Prostate gland (tissue), 2 donors: Measurements from ENCODE around the gene TBC1D5. TPM values are rescaled to one million over a fixed set of nuclear protein-coding genes. Genes with fewer than 3 reads are reported as not detected.

Experiments
- DNase-seq: peaks from one replicate; pipeline ENCODE4 v3.0.0-alpha.2; 2019; ENCODE audit warnings: low spot score
- H3K27ac ChIP-seq, 2 donors: fragments of 200-600 bp; sonication (generic); 2 replicates each; pipeline ENCODE4 v1.5.1; 2017 to 2019
- H3K27me3 ChIP-seq: fragments of 200-600 bp; sonication (generic); replicated peaks from 2 replicates; pipeline ENCODE4 v1.5.1; 2019; ENCODE audit not compliant: insufficient read depth
- H3K36me3 ChIP-seq, 2 donors: fragments of 200-600 bp; sonication (generic); 1 replicate in 1 of 2; 2 replicates in 1 of 2; pipeline versions ENCODE4 v1.5.1 to v1.8.1; 2017 to 2019
- H3K4me1 ChIP-seq: fragments of 200-600 bp; sonication (generic); replicated peaks from 2 replicates; pipeline ENCODE4 v1.5.1; 2019
- H3K4me3 ChIP-seq, 2 donors: fragments of 200-600 bp; sonication (generic); 2 replicates each; pipeline ENCODE4 v1.5.1; 2017 to 2019
- H3K9me3 ChIP-seq: fragments of 200-600 bp; sonication (generic); 2 replicates; pipeline ENCODE4 v1.5.1; 2017
- CTCF ChIP-seq, 4 experiments: fragments of 200-600 bp in 2 of 4; fragments of 450-650 bp in 2 of 4; sonication (generic) in 2 of 4; IDR thresholded peaks; 1 replicate in 3 of 4; 2 replicates in 1 of 4; pipeline ENCODE4 v1.5.1; 2016 to 2019; ENCODE audit warnings: antibody characterized with exemption in 4 of 4, mild to moderate bottlenecking in 2 of 4, moderate library complexity in 2 of 4
- POLR2A ChIP-seq: fragments of 450-650 bp; IDR thresholded peaks from one replicate; pipeline ENCODE4 v1.6.1; 2016; ENCODE audit warnings: antibody characterized with exemption, mild to moderate bottlenecking
- POLR2AphosphoS5 ChIP-seq: sonication (generic); formaldehyde crosslinking; IDR thresholded peaks from one replicate; pipeline ENCODE4 v1.6.1; 2017; ENCODE audit warnings: antibody characterized with exemption
- WGBS: methylation state at CpG from one replicate; pipeline ENCODE4 v1.1.5; 2018; 5-methylcytosine and 5-hydroxymethylcytosine counted together
- intact Hi-C: fragments of 100-400 bp; cut with DNase I; formaldehyde crosslinking; loops from one replicate; pipeline ENCODE4 v1.14.2; 2022
- total RNA-seq, 2 donors: library from RNA; depleted of rRNA; stranded (reverse); fragments of >200 nt; gene quantifications; one replicate each; pipeline ENCODE4 v1.1.0, GENCODE V29; 2016

TBC1D5 gene
- total RNA-seq, 2 donors from 2014 or later = 64.8 to 99.2 TPM

- TF ChIP-seq POLR2A (no peak), POLR2AphosphoS5 (no peak), CTCF (IDR thresholded peaks at IDR 0.05) (no peak)
- Histone ChIP-seq H3K4me1 (no peaks in the 10 kb centered on the region), H3K36me3 (no peaks in the 10 kb centered on the region), H3K27me3 (no peaks in the 10 kb centered on the region), H3K4me3 (no peak overlapping the region), H3K27ac (no peak overlapping the region), H3K9me3 (no peaks in the 10 kb centered on the region)
- intact Hi-C loops = no loop called here
- WGBS = 70% methylated on average over 4 of the region's 4 CpGs
- no peak for DNase-seq
Measured at GRCh38 chr3:17372362-17373210, 369.8 kb downstream of the TBC1D5 start.

- no peak overlapping the region for H3K4me3 ChIP-seq
- no peaks in the 10 kb centered on the region for H3K27me3 ChIP-seq
- no peak for TF ChIP-seq POLR2AphosphoS5
- no peak for TF ChIP-seq CTCF (IDR thresholded peaks at IDR 0.05)
- TF ChIP-seq POLR2A = no peak
- H3K9me3 ChIP-seq = no peaks in the 10 kb centered on the region
- H3K27ac ChIP-seq = no peak overlapping the region
- no peak for DNase-seq
- WGBS = 88% methylated on average over 2 of the region's 2 CpGs
- no peaks in the 10 kb centered on the region for H3K4me1 ChIP-seq
- no peaks in the 10 kb centered on the region for H3K36me3 ChIP-seq
- intact Hi-C loops = no loop called here
Measured at GRCh38 chr3:17369973-17370372, 372.5 kb downstream of the TBC1D5 start.

- Histone ChIP-seq H3K4me3 (no peak overlapping the region), H3K9me3 (no peaks in the 10 kb centered on the region), H3K4me1 (no peaks in the 10 kb centered on the region), H3K36me3 (no peaks in the 10 kb centered on the region), H3K27ac (no peak overlapping the region), H3K27me3 (no peaks in the 10 kb centered on the region)
- no peak for DNase-seq
- TF ChIP-seq POLR2A (no peak), POLR2AphosphoS5 (no peak), CTCF (IDR thresholded peaks at IDR 0.05) (no peak)
- intact Hi-C loops = no loop called here
- 98% methylated on average over 1 of the region's 1 CpG for WGBS
Measured at GRCh38 chr3:17367171-17367570, 375.3 kb downstream of the TBC1D5 start.

- intact Hi-C loops = no loop called here
- Histone ChIP-seq H3K27me3 (no peaks in the 10 kb centered on the region), H3K27ac (no peak overlapping the region), H3K36me3 (no peaks in the 10 kb centered on the region), H3K4me1 (no peaks in the 10 kb centered on the region), H3K4me3 (no peak overlapping the region), H3K9me3 (no peaks in the 10 kb centered on the region)
- TF ChIP-seq POLR2AphosphoS5 (no peak), CTCF (IDR thresholded peaks at IDR 0.05) (no peak), POLR2A (no peak)
- no peak for DNase-seq
- WGBS = 90% methylated on average over 3 of the region's 3 CpGs
Measured at GRCh38 chr3:17360991-17361390, 381.4 kb downstream of the TBC1D5 start.

GRCh38 chr3:17359911-17360310 is 382.5 kb downstream of the TBC1D5 start:
- no peaks in the 10 kb centered on the region for H3K36me3 ChIP-seq
- no peaks in the 10 kb centered on the region for H3K4me1 ChIP-seq
- TF ChIP-seq POLR2AphosphoS5 (no peak), CTCF (IDR thresholded peaks at IDR 0.05) (no peak), POLR2A (no peak)
- H3K27me3 ChIP-seq = no peaks in the 10 kb centered on the region
- no peak overlapping the region for H3K4me3 ChIP-seq
- DNase-seq = no peak
- H3K27ac ChIP-seq = no peak overlapping the region
- WGBS = 83% methylated on average over 1 of the region's 1 CpG
- H3K9me3 ChIP-seq = no peaks in the 10 kb centered on the region
- intact Hi-C loops = no loop called here
